Astrocyte (in vitro differentiated cells and primary cell): Measurements from ENCODE around the gene ERC1.

Experiments
- CTCF ChIP-seq: IDR thresholded peaks from 2 replicates; pipeline ENCODE4 v1.5.1; 2011; ENCODE audit warnings: low read depth, mild to moderate bottlenecking, inconsistent platforms, low read length, moderate library complexity; ENCODE audit not compliant: insufficient read depth
- EZH2 ChIP-seq: IDR thresholded peaks from 2 replicates; pipeline ENCODE4 v1.6.1; 2012; ENCODE audit warnings: mild to moderate bottlenecking, low read length, inconsistent platforms; ENCODE audit not compliant: insufficient read depth

DNA sequence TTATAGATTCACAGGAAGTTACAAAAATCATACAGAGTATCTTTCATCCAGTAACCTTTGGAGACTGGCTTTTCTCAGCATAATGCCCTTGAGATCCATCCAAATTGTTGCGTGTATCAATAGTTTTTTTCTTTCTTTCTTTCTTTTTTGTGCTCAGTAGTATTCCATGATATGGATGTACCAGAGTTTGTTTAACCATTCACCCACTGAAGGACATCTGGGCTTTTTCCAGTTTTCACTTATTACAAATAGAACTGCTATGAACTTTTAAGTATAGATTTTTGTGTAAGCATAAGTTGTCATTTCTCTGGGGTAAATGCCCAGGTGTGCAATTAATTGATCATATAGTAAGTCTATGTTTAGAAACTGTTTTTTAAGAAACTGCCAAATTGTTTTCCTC is 524.0 kb downstream of the ERC1 start:
- TF ChIP-seq CTCF (no peak), EZH2 (no peak)
